Duodenal mucosa (tissue), 2 donors: ENCODE results near the gene TMEM203.
A peak's percentile ranks its signal among the peaks of the same experiment; 100 is the strongest.
"Not testable (repeated sequence)": the region's sequence is repeated elsewhere in the genome, so short reads cannot be mapped to it uniquely, and the experiment has no call there.

Source experiments
- H3K27ac ChIP-seq: one replicate; pipeline ENCODE4 v1.7.0; 2013; ENCODE audit warnings: low read depth, low read length
- H3K27me3 ChIP-seq, 2 donors: one replicate each; pipeline ENCODE4 v1.7.0; 2013; ENCODE audit warnings: low read length in 2 of 2, control low read depth in 1 of 2; ENCODE audit not compliant: insufficient read depth in 2 of 2, control insufficient read depth in 1 of 2
- H3K36me3 ChIP-seq, 2 donors: one replicate each; pipeline ENCODE4 v1.7.0; 2013; ENCODE audit warnings: low read length in 2 of 2, control low read depth in 1 of 2; ENCODE audit not compliant: insufficient read depth in 2 of 2, control insufficient read depth in 1 of 2
- H3K4me1 ChIP-seq, 2 donors: one replicate each; pipeline ENCODE4 v1.7.0; 2013; ENCODE audit warnings: low read length in 2 of 2, control low read depth in 1 of 2; ENCODE audit not compliant: insufficient read depth in 2 of 2, control insufficient read depth in 1 of 2
- H3K4me3 ChIP-seq, 2 donors: one replicate each; pipeline ENCODE4 v1.7.0; 2013; ENCODE audit warnings: low read length in 2 of 2, low read depth in 1 of 2
- H3K9ac ChIP-seq, 2 donors: one replicate each; pipeline ENCODE4 v1.7.0; 2013; ENCODE audit warnings: low read length in 2 of 2, low read depth in 1 of 2
- H3K9me3 ChIP-seq, 2 donors: one replicate each; pipeline ENCODE4 v1.7.0; 2013; ENCODE audit warnings: low read length in 2 of 2, control low read depth in 1 of 2; ENCODE audit not compliant: control insufficient read depth in 1 of 2

The TMEM203 gene

DNA sequence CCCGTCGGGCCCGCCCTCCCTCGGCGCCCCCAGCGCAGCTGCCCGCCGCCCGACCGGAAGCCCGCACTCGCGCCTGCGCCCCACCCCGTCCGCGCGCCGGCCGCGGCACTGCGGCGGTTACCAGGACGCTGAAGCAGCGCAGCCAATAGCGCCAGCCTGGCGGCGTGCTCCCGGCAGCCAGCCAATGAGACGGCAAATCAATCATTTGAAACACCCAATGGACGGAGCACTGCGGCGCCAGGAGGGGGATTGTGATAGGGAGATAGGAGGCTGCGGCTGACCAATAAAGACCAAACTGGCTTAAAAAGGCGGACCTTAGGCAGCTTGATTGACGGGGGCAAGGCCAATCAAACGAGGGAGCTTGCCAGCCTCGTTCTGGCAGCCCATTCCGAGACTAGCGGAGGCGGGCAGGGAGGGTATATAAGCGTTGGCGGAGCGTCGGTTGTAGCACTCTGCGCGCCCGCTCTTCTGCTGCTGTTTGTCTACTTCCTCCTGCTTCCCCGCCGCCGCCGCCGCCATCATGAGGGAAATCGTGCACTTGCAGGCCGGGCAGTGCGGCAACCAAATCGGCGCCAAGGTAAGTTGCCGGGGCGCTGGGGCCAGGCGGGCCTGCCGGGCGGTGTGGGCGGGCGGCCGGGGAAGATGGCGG lies 35.5 kb upstream of the TMEM203 start, which contains the start of gene TUBB4B:
TUBB4B (plus strand) TSS at position 447 of the 649 bp plus-strand sequence; CDS start at position 521, 74 bp downstream.
- H3K27ac ChIP-seq = peak within 1 kb of the TSS; percentile 97
- H3K4me3 ChIP-seq = peak within 1 kb of the TSS; percentile 72 to 87
- H3K27me3 ChIP-seq = no peaks in the 10 kb centered on the region
- peaks cover 50 to 55% of the 10 kb centered on the region in 2 donors for H3K4me1 ChIP-seq
- peaks cover 3 to 21% of the 10 kb centered on the region in 2 donors for H3K36me3 ChIP-seq
- H3K9me3 ChIP-seq = no peaks in the 10 kb centered on the region
- H3K9ac ChIP-seq = peak within 1 kb of the TSS; percentile 65 to 85

DNA sequence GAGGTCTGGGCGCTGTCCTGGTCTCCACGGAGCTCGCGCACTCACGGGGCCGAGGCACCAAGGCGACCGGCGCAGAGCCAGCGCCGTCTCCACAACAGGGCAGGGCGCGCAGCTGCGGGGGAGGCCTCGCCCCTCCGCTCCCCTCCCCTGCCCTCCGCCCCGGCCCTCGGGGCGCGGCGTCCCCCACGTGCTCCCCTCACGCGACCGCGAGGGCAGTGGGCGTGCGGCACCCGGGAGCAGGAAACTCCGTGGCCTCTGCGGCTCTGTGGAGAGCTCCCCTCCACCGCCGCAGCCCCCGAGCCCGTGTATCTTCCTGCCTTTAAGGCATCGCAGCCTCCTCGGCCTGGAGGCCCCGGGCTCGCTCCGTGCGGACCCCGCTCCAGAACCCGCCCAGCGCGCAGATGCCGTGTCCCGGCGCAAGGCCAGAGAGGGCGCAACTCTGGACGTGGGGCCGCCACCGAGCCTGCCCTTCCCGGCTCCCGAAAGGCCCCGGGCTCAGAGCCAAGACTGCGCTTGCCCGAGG lies 34.9 kb upstream of the TMEM203 start:
- Histone ChIP-seq H3K27me3 (no peaks in the 10 kb centered on the region), H3K9me3 (no peaks in the 10 kb centered on the region), H3K9ac (peak overlapping the region; percentile 53 to 77), H3K4me1 (peaks cover 52 to 60% of the 10 kb centered on the region in 2 donors), H3K27ac (peak overlapping the region; percentile 97), H3K4me3 (peak overlapping the region; percentile 63 to 72), H3K36me3 (peaks cover 3 to 21% of the 10 kb centered on the region in 2 donors)

DNA sequence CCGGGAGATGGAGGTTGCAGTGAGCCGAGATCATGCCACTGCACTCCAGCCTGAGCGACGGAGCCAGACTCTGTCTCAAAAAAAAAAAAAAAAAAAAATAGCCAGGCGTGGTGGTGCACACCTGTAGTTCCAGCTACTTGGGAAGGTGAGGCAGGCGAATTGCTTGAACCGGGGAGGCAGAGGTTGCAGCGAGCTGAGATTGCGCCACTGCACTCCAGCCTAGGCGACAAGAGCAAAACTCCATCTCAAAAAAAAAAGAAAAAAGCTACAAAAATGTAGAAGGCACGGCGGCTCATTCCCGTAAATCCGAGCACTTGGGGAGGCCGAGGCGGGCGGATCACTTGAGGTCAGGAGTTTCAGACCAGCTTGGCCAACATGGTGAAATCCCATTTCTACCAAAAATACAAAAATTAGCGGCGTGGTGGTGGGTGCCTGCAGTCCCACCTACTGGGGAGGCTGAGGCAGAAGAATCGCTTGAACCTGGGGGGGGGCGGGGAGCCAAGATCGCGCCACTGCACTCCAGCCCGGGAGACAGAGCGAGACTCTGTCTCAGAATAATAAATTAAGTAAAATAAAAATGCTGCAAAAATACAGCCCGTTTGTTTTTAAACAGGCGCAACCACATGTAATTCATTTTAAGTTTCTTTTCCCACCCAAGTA lies 34.2 kb upstream of the TMEM203 start:
- H3K9ac ChIP-seq = peak overlapping the region; percentile 53 to 77
- not testable (repeated sequence) for H3K27me3 ChIP-seq, H3K9me3 ChIP-seq
- peaks cover 3 to 21% of the 10 kb centered on the region in 2 donors for H3K36me3 ChIP-seq
- H3K4me1 ChIP-seq = peaks cover 52 to 61% of the 10 kb centered on the region in 2 donors
- H3K4me3 ChIP-seq = peak overlapping the region; percentile 63 to 72
- peak overlapping the region; percentile 97 for H3K27ac ChIP-seq

DNA sequence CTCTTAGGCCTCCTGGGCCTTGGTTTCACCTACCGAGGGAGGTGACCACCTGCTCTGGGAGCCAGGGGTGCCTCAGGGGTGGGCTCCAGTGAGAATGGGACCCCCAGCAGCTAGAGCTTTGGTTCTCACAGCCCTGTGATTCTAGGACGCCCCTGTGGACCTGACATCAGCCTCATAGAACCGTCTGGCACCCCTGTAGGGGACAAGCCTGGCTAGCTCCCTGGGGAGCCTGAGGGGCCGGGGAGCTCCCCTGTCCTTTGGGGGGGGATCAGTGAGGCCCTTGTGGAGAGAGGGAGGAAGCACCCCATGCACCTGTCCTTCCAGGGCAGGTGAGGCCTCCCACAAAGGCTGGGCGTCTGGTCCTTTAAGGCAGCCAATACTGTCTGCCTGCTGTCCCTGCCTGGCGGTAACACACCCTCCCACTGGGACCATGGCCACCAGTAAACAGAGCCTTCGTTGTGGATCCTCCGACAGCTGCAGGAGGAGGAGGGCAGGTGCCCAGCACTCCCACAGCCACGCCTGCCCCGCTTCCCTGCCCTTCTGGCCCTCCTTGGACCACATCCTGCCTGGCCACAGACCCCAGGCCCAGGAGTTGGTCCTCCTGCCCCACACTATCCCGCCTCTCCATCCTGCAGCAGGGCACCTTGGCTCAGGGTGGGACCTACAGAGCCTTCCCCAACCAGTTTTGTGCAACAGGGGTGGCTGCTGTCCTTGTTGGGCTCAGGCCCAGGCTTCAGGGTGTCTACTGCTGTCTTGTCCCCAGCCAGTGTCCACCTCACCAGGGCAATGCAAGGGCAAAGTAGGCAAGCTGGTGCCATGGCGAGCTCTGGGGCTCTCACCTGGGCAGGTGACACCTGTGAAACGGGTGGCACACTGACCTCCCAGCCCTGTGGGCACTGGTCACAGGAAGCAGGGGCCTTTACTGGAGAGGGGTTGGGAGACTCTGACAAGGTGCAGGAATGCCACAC lies 32.6 kb upstream of the TMEM203 start:
- no peak overlapping the region for H3K4me3 ChIP-seq
- peak overlapping the region; percentile 31 for H3K27ac ChIP-seq
- H3K9me3 ChIP-seq = no peaks in the 10 kb centered on the region
- H3K4me1 ChIP-seq = peaks cover 40 to 50% of the 10 kb centered on the region in 2 donors
- H3K36me3 ChIP-seq = peaks cover 3 to 12% of the 10 kb centered on the region in 2 donors
- peak overlapping the region; percentile 28 to 47 for H3K9ac ChIP-seq
- peaks cover 10 to 18% of the 10 kb centered on the region in 2 donors for H3K27me3 ChIP-seq

DNA sequence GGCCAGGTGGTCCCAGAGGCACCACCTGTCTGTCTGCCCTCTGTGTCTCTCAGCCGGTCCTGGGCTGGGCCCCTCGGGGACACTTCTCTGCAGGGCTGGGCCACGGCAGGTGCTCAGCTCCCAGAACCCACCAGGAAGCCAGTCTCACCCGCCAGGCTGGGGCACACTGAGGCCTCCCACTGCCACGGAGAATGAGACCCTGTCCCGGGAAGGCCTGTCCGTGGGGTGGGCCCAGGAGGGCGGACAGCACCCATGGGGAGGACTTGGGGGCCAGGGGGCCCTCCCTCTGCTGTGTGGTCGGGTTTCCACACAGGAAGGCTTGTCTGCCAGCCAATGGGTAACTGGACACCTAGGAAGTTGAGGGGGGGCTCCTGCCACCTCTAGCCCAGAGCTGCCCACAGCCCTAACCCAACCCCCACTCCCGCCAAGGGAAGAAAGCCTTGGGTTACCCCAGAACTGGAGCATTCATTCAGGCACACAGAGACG lies 31.5 kb upstream of the TMEM203 start:
- Histone ChIP-seq H3K9ac (peak overlapping the region; percentile 18 to 43), H3K4me3 (peak overlapping the region in 1 of 2 donors; percentile 19), H3K4me1 (peaks cover 32 to 47% of the 10 kb centered on the region in 2 donors), H3K27me3 (peaks cover 13 to 24% of the 10 kb centered on the region in 2 donors), H3K27ac (no peak overlapping the region), H3K9me3 (no peaks in the 10 kb centered on the region), H3K36me3 (peaks cover under 1 to 1% of the 10 kb centered on the region in 2 donors)

DNA sequence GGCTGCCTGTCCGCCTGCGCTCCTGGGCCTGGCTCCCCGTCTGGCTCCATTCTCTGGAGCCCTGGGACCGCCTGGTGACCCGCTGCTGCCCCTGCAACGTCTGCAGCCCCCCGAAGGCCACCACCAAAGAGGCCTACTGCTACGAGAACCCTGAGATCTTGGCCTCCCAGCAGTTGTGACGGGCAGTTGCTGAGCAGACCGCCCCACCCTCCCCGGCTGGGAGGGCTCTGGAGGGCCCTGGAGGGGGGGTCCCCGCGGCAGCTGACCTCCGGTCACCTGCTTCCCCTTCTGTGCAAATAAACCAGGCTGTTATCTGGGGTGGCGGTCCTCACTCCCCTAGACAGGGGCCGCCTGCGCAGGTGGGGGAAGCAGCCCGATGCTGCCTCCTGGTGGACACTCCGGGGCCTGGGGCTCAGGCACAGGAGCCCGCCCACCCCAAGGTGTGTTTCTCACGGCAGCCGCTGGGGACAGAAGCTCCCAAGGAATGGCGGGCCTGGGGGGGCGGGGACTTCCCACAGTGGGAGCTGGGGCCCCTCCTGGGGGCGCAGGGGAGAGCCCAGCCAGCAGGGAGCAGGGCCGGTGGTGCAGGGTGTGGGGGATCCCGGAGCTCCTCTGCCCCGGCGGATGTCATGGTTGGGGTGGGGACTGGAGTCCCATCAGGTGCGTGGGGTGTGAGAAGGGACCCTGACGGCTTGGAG lies 30.9 kb upstream of the TMEM203 start:
- Histone ChIP-seq H3K27ac (no peak overlapping the region), H3K36me3 (no peaks in the 10 kb centered on the region), H3K4me1 (peaks cover 33 to 48% of the 10 kb centered on the region in 2 donors), H3K9ac (peak overlapping the region; percentile 18 to 43), H3K27me3 (peaks cover 17 to 27% of the 10 kb centered on the region in 2 donors), H3K9me3 (no peaks in the 10 kb centered on the region), H3K4me3 (peak overlapping the region; percentile 19 to 36)

DNA sequence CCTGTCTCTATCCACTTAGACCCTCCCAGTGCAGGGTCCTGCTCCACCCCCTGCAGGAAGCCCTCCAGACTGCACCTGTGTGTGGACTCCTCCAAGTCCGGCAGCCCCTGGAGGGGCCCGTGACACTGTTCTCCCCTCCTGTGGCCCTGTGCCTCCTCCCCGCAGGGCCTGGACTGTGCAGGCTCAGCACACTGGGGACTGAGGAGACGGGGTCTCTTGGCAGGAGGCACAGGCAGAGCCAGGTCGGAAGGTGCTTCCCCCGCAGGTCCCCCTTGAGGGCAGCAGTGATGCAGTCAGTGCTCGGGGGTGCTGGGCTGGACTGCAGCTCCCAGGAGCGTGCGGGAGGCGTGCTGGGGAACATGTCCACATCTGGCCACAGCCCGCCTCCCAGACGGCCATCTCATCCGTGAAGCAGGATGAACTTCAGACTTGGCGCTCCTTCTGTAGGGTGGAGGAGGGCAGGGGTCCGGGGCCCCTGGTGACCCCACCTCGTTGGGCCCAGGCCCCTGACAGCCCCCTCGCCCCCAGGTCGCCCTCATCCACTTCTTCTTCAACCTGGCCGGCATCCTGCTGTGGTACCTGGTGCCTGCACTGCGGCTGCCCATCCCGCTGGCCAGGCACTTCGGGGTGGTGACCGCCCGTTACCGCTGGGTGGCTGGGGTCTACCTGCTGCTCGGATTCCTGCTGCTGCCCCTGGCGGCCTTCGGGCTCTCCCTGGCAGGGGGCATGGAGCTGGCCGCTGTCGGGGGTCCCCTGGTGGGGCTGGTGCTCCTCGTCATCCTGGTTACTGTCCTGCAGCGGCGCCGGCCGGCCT lies 30.2 kb upstream of the TMEM203 start:
- H3K27ac ChIP-seq = no peak overlapping the region
- peaks cover 40 to 56% of the 10 kb centered on the region in 2 donors for H3K4me1 ChIP-seq
- H3K27me3 ChIP-seq = peaks cover 17 to 27% of the 10 kb centered on the region in 2 donors
- H3K9me3 ChIP-seq = no peaks in the 10 kb centered on the region
- no peak overlapping the region for H3K4me3 ChIP-seq
- H3K9ac ChIP-seq = no peak overlapping the region
- H3K36me3 ChIP-seq = no peaks in the 10 kb centered on the region

DNA sequence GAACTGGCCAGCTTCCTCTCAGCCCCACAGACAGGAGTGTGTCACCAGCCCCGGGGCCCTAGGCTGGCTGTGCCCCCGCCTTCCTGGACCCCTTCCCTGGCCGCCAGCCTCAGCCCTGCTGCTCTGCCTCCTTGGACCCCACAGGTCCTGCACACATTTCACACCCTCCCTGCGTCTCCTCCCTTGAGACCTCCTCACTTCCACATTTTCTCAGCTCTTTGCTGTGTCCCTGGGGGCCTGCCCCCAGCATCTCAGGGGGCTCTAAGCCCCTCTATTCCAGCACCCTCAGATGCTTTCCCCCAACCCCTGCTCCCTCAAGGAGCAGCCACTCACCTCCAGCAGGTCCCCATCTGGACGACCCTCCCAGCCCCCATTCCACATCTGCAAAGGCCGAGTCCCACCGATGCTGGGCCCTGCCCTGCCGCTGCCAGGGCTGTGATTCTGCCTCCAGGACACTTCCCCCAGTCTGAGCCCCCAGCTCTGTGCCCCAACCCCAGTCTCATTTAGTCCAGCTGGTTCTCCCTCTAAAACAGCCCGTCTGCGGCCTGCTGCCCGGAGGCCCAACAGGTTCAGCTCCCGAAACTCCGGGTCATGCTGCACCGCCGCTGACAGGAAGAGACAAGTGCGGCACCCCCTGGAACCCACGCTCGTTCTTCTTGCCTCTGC lies 29.4 kb upstream of the TMEM203 start:
- H3K27me3 ChIP-seq = peaks cover 17 to 27% of the 10 kb centered on the region in 2 donors
- H3K4me3 ChIP-seq = no peak overlapping the region
- no peaks in the 10 kb centered on the region for H3K36me3 ChIP-seq
- no peak overlapping the region for H3K9ac ChIP-seq
- H3K27ac ChIP-seq = no peak overlapping the region
- H3K9me3 ChIP-seq = no peaks in the 10 kb centered on the region
- H3K4me1 ChIP-seq = peaks cover 48 to 63% of the 10 kb centered on the region in 2 donors
